Aorta (tissue), 5 donors: ENCODE results near the gene IFI6. TPM values are rescaled to one million over a fixed set of nuclear protein-coding genes. Genes with fewer than 3 reads are reported as not detected.

Experiments
- ATAC-seq: fragments of 200-7000 bp; cut with Tn5 transposase; one replicate; pipeline ENCODE4 v1.9.1; 2022; ENCODE audit warnings: moderate library complexity; ENCODE audit not compliant: low FRiP score
- DNase-seq, 2 donors: peaks; one replicate each; pipeline ENCODE4 v3.0.0-alpha.2; 2020
- H3K27ac ChIP-seq, 2 donors: one replicate each; pipeline ENCODE4 v1.5.1; 2013; ENCODE audit warnings: low read length in 2 of 2, mild to moderate bottlenecking in 2 of 2, moderate library complexity in 2 of 2, control low read depth in 1 of 2, inconsistent platforms in 1 of 2, low read depth in 1 of 2
- H3K27me3 ChIP-seq, 2 donors: one replicate each; pipeline ENCODE4 v1.6.1; 2013; ENCODE audit warnings: control low read depth in 1 of 2, low read length in 1 of 2, mild to moderate bottlenecking in 1 of 2, moderate library complexity in 1 of 2; ENCODE audit not compliant: insufficient read depth in 2 of 2, control insufficient read depth in 1 of 2
- H3K36me3 ChIP-seq, 2 donors: one replicate each; pipeline ENCODE4 v1.6.1; 2013; ENCODE audit warnings: control low read depth in 1 of 2, low read length in 1 of 2, mild to moderate bottlenecking in 1 of 2; ENCODE audit not compliant: insufficient read depth in 2 of 2, control insufficient read depth in 1 of 2
- H3K4me1 ChIP-seq, 2 donors: one replicate each; pipeline ENCODE4 v1.6.1; 2013; ENCODE audit warnings: low read length in 2 of 2, control low read depth in 1 of 2, mild to moderate bottlenecking in 1 of 2, moderate library complexity in 1 of 2; ENCODE audit not compliant: insufficient read depth in 2 of 2, control insufficient read depth in 1 of 2
- H3K4me3 ChIP-seq, 2 donors: one replicate each; pipeline ENCODE4 v1.5.1; 2013; ENCODE audit warnings: low read length in 2 of 2, control low read depth in 1 of 2, mild to moderate bottlenecking in 1 of 2
- H3K9me3 ChIP-seq: one replicate; pipeline ENCODE4 v1.6.1; 2013; ENCODE audit warnings: mild to moderate bottlenecking, low read length; ENCODE audit not compliant: control insufficient read depth
- WGBS, 2 donors: extraction: QIAGEN DNeasy Blood & Tissue Kit; methylation state at CpG; one replicate each; pipeline ENCODE4 v1.1.7; 2013; 5-methylcytosine and 5-hydroxymethylcytosine counted together
- intact Hi-C, 2 donors: fragments of 100-400 bp; cut with DNase I; formaldehyde crosslinking; loops; one replicate each; pipeline versions ENCODE4 v1.14.2 to v1.15.0; 2022
- polyA plus RNA-seq, 2 donors: library from polyadenylated mRNA; stranded (reverse); fragments of 200-250 nt; gene quantifications; one replicate each; pipeline ENCODE4 v1.2.3, GENCODE V29; 2013
- total RNA-seq, 2 donors: library from RNA; stranded (reverse); fragmentation: NEBNext Ultra II Directional; extraction: Animal tissue kit (Norgen Biotek cat#: 25700); gene quantifications; one replicate each; pipeline ENCODE4 v1.2.1, GENCODE V29; 2021
- donor health status: healthy with polysubstance abuse.
- donor health status: Bipolar disorder and iron deficiency.
- donor health status: DM: no; HTN: no; CAD: no.
- donor health status: DM: no; HTN: no; CAD: no.
- donor health status: DM: yes; HTN: yes; CAD: no.

IFI6 gene
- total and polyA plus RNA-seq, 4 donors = 85.3 to 170 (median 129) TPM

GRCh38 chr1:27666791-27667254 lies 5.2 kb downstream of the IFI6 start:
- Histone ChIP-seq H3K36me3 (no peaks in the 10 kb centered on the region), H3K4me3 (no peak overlapping the region), H3K27ac (no peak overlapping the region), H3K9me3 (no peaks in the 10 kb centered on the region), H3K4me1 (peaks cover 0 to 4% of the 10 kb centered on the region in 2 donors), H3K27me3 (no peaks in the 10 kb centered on the region)
- intact Hi-C loops = loop anchor here in 1 of 2 donors (10.0 kb wide), 1 partner anchor 272 kb away; the partner anchor contains the start of gene GPR3
- 76 to 85% methylated on average over 5 to 6 of the region's 6 CpGs for WGBS, 2 donors
- ATAC-seq (no peak), DNase-seq (peak in 1 of 2 donors; percentile 64)

GRCh38 chr1:27666294-27666693 lies 5.7 kb downstream of the IFI6 start:
- Histone ChIP-seq H3K4me1 (peaks cover 0 to 4% of the 10 kb centered on the region in 2 donors), H3K27me3 (no peaks in the 10 kb centered on the region), H3K36me3 (no peaks in the 10 kb centered on the region), H3K4me3 (no peak overlapping the region), H3K27ac (no peak overlapping the region), H3K9me3 (no peaks in the 10 kb centered on the region)
- ATAC-seq (no peak), DNase-seq (peak in 1 of 2 donors; percentile 67)
- 87 to 91% methylated on average over 4 of the region's 4 CpGs for WGBS, 2 donors
- intact Hi-C loops = loop anchor here in 1 of 2 donors (10.0 kb wide), 1 partner anchor 271 kb away; the partner anchor contains the start of gene GPR3

GRCh38 chr1:27665016-27665651 lies 6.9 kb downstream of the IFI6 start:
- no peak for DNase-seq
- 94 to 96% methylated on average over 9 of the region's 9 CpGs for WGBS, 2 donors
- Histone ChIP-seq H3K9me3 (no peaks in the 10 kb centered on the region), H3K4me3 (no peak overlapping the region), H3K27me3 (no peaks in the 10 kb centered on the region), H3K36me3 (no peaks in the 10 kb centered on the region), H3K4me1 (peaks cover 0 to 4% of the 10 kb centered on the region in 2 donors), H3K27ac (no peak overlapping the region)
- intact Hi-C loops = loop anchor here in 1 of 2 donors (10.0 kb wide), 1 partner anchor 270 kb away; the partner anchor contains the start of gene GPR3
- ATAC-seq = no peak

- Histone ChIP-seq H3K27ac (no peak overlapping the region), H3K4me1 (no peaks in the 10 kb centered on the region), H3K4me3 (no peak overlapping the region), H3K9me3 (no peaks in the 10 kb centered on the region), H3K36me3 (no peaks in the 10 kb centered on the region), H3K27me3 (no peaks in the 10 kb centered on the region)
- ATAC-seq (no peak), DNase-seq (no peak)
- WGBS, 2 donors = 86 to 89% methylated on average over 8 of the region's 8 CpGs
- intact Hi-C loops = loop anchor here (5.0 to 10.0 kb wide), 3 partner anchors 107 to 269 kb away; partner anchors contain the start of gene GPR3 (in 1 of the 2)
These were observed 7.7 kb downstream of the IFI6 start for GRCh38 chr1:27664291-27664690.

GRCh38 chr1:27662707-27663393 lies 9.1 kb downstream of the IFI6 start:
- intact Hi-C loops = loop anchor here (1.0 to 10.0 kb wide), 5 partner anchors 19 to 268 kb away; partner anchors contain the start of gene GPR3 (in 1 of the 2)
- ATAC-seq (peak; percentile 85), DNase-seq (peak; percentile 86 to 95)
- Histone ChIP-seq H3K9me3 (no peaks in the 10 kb centered on the region), H3K4me3 (no peak overlapping the region), H3K27me3 (no peaks in the 10 kb centered on the region), H3K27ac (no peak overlapping the region), H3K36me3 (no peaks in the 10 kb centered on the region), H3K4me1 (no peaks in the 10 kb centered on the region)
- WGBS, 2 donors = 32 to 35% methylated on average over 12 of the region's 12 CpGs

- no peak for DNase-seq
- no peaks in the 10 kb centered on the region for H3K27me3 ChIP-seq
- WGBS, 2 donors = 75 to 81% methylated on average over 4 to 5 of the region's 5 CpGs
- intact Hi-C loops = loop anchor here (2.0 to 10.0 kb wide), 4 partner anchors 53 to 267 kb away; partner anchors contain the start of gene GPR3 (in 1 of the 2)
- no peaks in the 10 kb centered on the region for H3K4me1 ChIP-seq
- no peak overlapping the region for H3K27ac ChIP-seq
- H3K4me3 ChIP-seq = no peak overlapping the region
- H3K9me3 ChIP-seq = no peaks in the 10 kb centered on the region
- no peak for ATAC-seq
- H3K36me3 ChIP-seq = no peaks in the 10 kb centered on the region
These were observed 9.7 kb downstream of the IFI6 start for GRCh38 chr1:27662261-27662660.

- intact Hi-C loops = loop anchor here (2.0 to 10.0 kb wide), 4 partner anchors 53 to 267 kb away; partner anchors contain the start of gene GPR3 (in 1 of the 2)
- no peak for ATAC-seq
- H3K27ac ChIP-seq = no peak overlapping the region
- 96 to 97% methylated on average over 8 of the region's 8 CpGs for WGBS, 2 donors
- no peak overlapping the region for H3K4me3 ChIP-seq
- no peaks in the 10 kb centered on the region for H3K27me3 ChIP-seq
- no peak for DNase-seq
- H3K36me3 ChIP-seq = no peaks in the 10 kb centered on the region
- no peaks in the 10 kb centered on the region for H3K4me1 ChIP-seq
- no peaks in the 10 kb centered on the region for H3K9me3 ChIP-seq
These were observed 10.4 kb downstream of the IFI6 start for GRCh38 chr1:27661412-27662075.

- H3K27me3 ChIP-seq = no peaks in the 10 kb centered on the region
- intact Hi-C loops = loop anchor here (5.0 to 10.0 kb wide), 3 partner anchors 103 to 266 kb away; partner anchors contain the start of gene GPR3 (in 1 of the 2)
- ATAC-seq = no peak
These were observed 11.6 kb downstream of the IFI6 start for GRCh38 chr1:27660300-27660835.

More at GRCh38 chr1:27660300-27660835, 11.6 kb downstream of the IFI6 start:
- H3K36me3 ChIP-seq = no peaks in the 10 kb centered on the region
- WGBS, 2 donors = 59 to 60% methylated on average over 10 of the region's 10 CpGs
- H3K4me1 ChIP-seq = no peaks in the 10 kb centered on the region
- no peaks in the 10 kb centered on the region for H3K9me3 ChIP-seq
- H3K27ac ChIP-seq = peak overlapping the region in 1 of 2 donors; percentile 50
- no peak for DNase-seq
- H3K4me3 ChIP-seq = peak overlapping the region; percentile 42 to 51
